ENCODE data around the gene ZNF311. TPM values are rescaled to one million over a fixed set of nuclear protein-coding genes. Genes with fewer than 3 reads are reported as not detected.

The ZNF311 gene
- total and polyA plus RNA-seq, 9 of the 15 experiments (the other 6 are each of a cell fraction or from before 2014, with no cell fraction given): 5.1 to 10.0 (median 7.5) TPM

DNA sequence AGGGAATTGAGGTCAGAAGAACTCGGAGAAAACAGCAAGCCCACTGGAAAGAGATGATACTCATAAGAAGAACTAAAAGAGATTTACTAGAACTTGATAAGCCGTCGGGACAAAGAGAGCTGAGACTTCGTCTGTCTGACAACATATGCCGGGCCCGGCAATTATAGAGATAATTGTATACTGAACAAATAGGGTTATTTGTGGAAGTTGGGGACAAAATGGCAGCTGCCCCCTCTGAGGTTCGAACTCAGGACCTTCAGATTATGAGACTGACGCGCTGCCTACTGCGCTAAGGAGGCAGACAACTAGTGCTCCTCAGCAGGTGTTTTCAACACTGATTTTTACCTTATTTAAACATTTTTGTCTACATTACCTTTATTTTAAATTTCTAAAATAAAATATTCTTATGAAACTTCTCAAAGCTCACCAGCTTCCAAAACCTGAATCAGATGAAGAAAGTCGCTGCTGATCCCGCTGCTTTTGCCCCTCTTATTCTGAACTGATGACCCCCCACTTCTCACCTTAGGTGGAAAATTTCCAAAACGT lies 52.0 kb downstream of the ZNF311 start (continued):
- TF ChIP-seq, protein P1, sequence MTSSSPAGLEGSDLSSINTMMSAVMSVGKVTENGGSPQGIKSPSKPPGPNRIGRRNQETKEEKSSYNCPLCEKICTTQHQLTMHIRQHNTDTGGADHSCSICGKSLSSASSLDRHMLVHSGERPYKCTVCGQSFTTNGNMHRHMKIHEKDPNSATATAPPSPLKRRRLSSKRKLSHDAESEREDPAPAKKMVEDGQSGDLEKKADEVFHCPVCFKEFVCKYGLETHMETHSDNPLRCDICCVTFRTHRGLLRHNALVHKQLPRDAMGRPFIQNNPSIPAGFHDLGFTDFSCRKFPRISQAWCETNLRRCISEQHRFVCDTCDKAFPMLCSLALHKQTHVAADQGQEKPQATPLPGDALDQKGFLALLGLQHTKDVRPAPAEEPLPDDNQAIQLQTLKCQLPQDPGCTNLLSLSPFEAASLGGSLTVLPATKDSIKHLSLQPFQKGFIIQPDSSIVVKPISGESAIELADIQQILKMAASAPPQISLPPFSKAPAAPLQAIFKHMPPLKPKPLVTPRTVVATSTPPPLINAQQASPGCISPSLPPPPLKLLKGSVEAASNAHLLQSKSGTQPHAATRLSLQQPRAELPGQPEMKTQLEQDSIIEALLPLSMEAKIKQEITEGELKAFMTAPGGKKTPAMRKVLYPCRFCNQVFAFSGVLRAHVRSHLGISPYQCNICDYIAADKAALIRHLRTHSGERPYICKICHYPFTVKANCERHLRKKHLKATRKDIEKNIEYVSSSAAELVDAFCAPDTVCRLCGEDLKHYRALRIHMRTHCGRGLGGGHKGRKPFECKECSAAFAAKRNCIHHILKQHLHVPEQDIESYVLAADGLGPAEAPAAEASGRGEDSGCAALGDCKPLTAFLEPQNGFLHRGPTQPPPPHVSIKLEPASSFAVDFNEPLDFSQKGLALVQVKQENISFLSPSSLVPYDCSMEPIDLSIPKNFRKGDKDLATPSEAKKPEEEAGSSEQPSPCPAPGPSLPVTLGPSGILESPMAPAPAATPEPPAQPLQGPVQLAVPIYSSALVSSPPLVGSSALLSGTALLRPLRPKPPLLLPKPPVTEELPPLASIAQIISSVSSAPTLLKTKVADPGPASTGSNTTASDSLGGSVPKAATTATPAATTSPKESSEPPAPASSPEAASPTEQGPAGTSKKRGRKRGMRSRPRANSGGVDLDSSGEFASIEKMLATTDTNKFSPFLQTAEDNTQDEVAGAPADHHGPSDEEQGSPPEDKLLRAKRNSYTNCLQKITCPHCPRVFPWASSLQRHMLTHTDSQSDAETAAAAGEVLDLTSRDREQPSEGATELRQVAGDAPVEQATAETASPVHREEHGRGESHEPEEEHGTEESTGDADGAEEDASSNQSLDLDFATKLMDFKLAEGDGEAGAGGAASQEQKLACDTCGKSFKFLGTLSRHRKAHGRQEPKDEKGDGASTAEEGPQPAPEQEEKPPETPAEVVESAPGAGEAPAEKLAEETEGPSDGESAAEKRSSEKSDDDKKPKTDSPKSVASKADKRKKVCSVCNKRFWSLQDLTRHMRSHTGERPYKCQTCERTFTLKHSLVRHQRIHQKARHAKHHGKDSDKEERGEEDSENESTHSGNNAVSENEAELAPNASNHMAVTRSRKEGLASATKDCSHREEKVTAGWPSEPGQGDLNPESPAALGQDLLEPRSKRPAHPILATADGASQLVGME (CRISPR knock-in tag; IDR thresholded peaks at IDR 0.05): no peak
- TF ChIP-seq TAL1 (IDR thresholded peaks at IDR 0.05) (0 out of 2 replicates have a peak, but pooled peaks have one; percentile 3), DPF2 (IDR thresholded peaks at IDR 0.05) (peak; percentile 24; the same call in 1 of the 2 replicates), NCOA6 (IDR thresholded peaks at IDR 0.05) (no peak), ZNF140 (CRISPR knock-in tag; IDR thresholded peaks at IDR 0.05) (no peak), NFE2 (IDR thresholded peaks at IDR 0.05; ENCODE audit: low read depth) (peak; percentile 13; the same call in 1 of the 2 replicates), TCF7L2 (IDR thresholded peaks at IDR 0.05; ENCODE audit: low read depth, low read length) (no peak), HDAC1 (IDR thresholded peaks at IDR 0.05) (peak in 1 of 2 experiments; percentile 94; a peak in 2 of 4 replicates), ZZZ3 (IDR thresholded peaks at IDR 0.05) (no peak), ATF1 (CRISPR knock-in tag; IDR thresholded peaks at IDR 0.05) (no peak), ATF1 (tag; IDR thresholded peaks at IDR 0.05) (peak; percentile 71), YBX1 (IDR thresholded peaks at IDR 0.05) (no peak), HNRNPLL (IDR thresholded peaks at IDR 0.05; ENCODE audit: low read depth, low read length, poor library complexity, severe bottlenecking) (no peak), FOXK1 (CRISPR knock-in tag; IDR thresholded peaks at IDR 0.05; ENCODE audit: borderline replicate concordance) (no peak), MEIS2 (IDR thresholded peaks at IDR 0.05; ENCODE audit: partially characterized antibody) (no peak), XRCC3 (IDR thresholded peaks at IDR 0.05) (no peak), C11orf30 (IDR thresholded peaks at IDR 0.05; ENCODE audit: low read depth) (no peak), DACH1 (IDR thresholded peaks at IDR 0.05; ENCODE audit: partially characterized antibody) (no peak)
- TF ChIP-seq, protein P2, sequence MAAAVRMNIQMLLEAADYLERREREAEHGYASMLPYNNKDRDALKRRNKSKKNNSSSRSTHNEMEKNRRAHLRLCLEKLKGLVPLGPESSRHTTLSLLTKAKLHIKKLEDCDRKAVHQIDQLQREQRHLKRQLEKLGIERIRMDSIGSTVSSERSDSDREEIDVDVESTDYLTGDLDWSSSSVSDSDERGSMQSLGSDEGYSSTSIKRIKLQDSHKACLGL (CRISPR knock-in tag; IDR thresholded peaks at IDR 0.05; ENCODE audit: borderline replicate concordance, poor library complexity, severe bottlenecking): no peak
- TF ChIP-seq, protein P3, sequence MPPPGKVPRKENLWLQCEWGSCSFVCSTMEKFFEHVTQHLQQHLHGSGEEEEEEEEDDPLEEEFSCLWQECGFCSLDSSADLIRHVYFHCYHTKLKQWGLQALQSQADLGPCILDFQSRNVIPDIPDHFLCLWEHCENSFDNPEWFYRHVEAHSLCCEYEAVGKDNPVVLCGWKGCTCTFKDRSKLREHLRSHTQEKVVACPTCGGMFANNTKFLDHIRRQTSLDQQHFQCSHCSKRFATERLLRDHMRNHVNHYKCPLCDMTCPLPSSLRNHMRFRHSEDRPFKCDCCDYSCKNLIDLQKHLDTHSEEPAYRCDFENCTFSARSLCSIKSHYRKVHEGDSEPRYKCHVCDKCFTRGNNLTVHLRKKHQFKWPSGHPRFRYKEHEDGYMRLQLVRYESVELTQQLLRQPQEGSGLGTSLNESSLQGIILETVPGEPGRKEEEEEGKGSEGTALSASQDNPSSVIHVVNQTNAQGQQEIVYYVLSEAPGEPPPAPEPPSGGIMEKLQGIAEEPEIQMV (tag; conservative IDR thresholded peaks at IDR 0.05; ENCODE audit: low read depth): no peak
- TF ChIP-seq, protein P4, sequence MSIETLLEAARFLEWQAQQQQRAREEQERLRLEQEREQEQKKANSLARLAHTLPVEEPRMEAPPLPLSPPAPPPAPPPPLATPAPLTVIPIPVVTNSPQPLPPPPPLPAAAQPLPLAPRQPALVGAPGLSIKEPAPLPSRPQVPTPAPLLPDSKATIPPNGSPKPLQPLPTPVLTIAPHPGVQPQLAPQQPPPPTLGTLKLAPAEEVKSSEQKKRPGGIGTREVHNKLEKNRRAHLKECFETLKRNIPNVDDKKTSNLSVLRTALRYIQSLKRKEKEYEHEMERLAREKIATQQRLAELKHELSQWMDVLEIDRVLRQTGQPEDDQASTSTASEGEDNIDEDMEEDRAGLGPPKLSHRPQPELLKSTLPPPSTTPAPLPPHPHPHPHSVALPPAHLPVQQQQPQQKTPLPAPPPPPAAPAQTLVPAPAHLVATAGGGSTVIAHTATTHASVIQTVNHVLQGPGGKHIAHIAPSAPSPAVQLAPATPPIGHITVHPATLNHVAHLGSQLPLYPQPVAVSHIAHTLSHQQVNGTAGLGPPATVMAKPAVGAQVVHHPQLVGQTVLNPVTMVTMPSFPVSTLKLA (conservative IDR thresholded peaks at IDR 0.05): peak; percentile 37 to 46
